CD4-positive, CD25-positive, alpha-beta regulatory T cell (primary cell): ENCODE measurements around the gene THAP5. TPM values are rescaled to one million over a fixed set of nuclear protein-coding genes. Genes with fewer than 3 reads are reported as not detected.
"Not testable (repeated sequence)": the region's sequence is repeated elsewhere in the genome, so short reads cannot be mapped to it uniquely, and the experiment has no call there.

Source experiments
- ATAC-seq, 2 donors: fragments of 150-1000 bp; cut with Tn5 transposase; one replicate each; pipeline ENCODE4 v1.10.0; 2021; ENCODE audit warnings: low read depth in 2 of 2, moderate number of reproducible peaks in 2 of 2, moderate library complexity in 1 of 2
- DNase-seq, 3 donors: peaks; one replicate each; pipeline versions ENCODE4 v3.0.0 to v3.0.0-alpha.2; 2012 to 2022; ENCODE audit warnings: mixed read lengths in 1 of 3
- H3K27ac ChIP-seq: one replicate; pipeline ENCODE4 v1.7.0; 2013; ENCODE audit warnings: mild to moderate bottlenecking, low read length; ENCODE audit not compliant: insufficient read depth, poor library complexity, severe bottlenecking
- H3K27me3 ChIP-seq: one replicate; pipeline ENCODE4 v1.7.0; 2013; ENCODE audit warnings: low read length; ENCODE audit not compliant: control insufficient read depth, insufficient read depth
- H3K36me3 ChIP-seq: one replicate; pipeline ENCODE4 v1.7.0; 2013; ENCODE audit warnings: mild to moderate bottlenecking, low read length, moderate library complexity; ENCODE audit not compliant: control insufficient read depth, insufficient read depth
- H3K4me1 ChIP-seq: 2 replicates; pipeline ENCODE4 v1.7.0; 2013; ENCODE audit warnings: mild to moderate bottlenecking, low read length; ENCODE audit not compliant: insufficient read depth, control insufficient read depth, poor library complexity, severe bottlenecking
- H3K4me3 ChIP-seq: one replicate; pipeline ENCODE4 v1.7.0; 2013; ENCODE audit warnings: low read depth, mild to moderate bottlenecking, low read length, moderate library complexity
- H3K9me3 ChIP-seq, 2 experiments: 1 replicate in 1 of 2; 2 replicates in 1 of 2; pipeline ENCODE4 v1.7.0; 2013; ENCODE audit warnings: low read length in 2 of 2, mild to moderate bottlenecking in 1 of 2, moderate library complexity in 1 of 2; ENCODE audit not compliant: control insufficient read depth in 2 of 2
- H3K27ac Mint-ChIP-seq, 3 donors: one replicate each; pipeline ENCODE4 v1.8.0; 2020 to 2022; ENCODE audit warnings: mild to moderate bottlenecking in 3 of 3, mixed read lengths in 3 of 3, moderate library complexity in 2 of 3
- H3K27me3 Mint-ChIP-seq: one replicate; pipeline ENCODE4 v1.8.0; 2022; ENCODE audit warnings: mild to moderate bottlenecking, mixed read lengths
- H3K36me3 Mint-ChIP-seq: one replicate; pipeline ENCODE4 v1.8.0; 2020; ENCODE audit warnings: mixed read lengths
- H3K4me1 Mint-ChIP-seq, 4 donors: one replicate each; pipeline ENCODE4 v1.8.0; 2020 to 2022; ENCODE audit warnings: mixed read lengths in 4 of 4, mild to moderate bottlenecking in 1 of 4
- H3K4me3 Mint-ChIP-seq, 4 donors: one replicate each; pipeline ENCODE4 v1.8.0; 2020 to 2022; ENCODE audit warnings: mild to moderate bottlenecking in 4 of 4, mixed read lengths in 4 of 4, moderate library complexity in 3 of 4
- H3K9me3 Mint-ChIP-seq, 7 donors: one replicate each; pipeline ENCODE4 v1.8.0; 2020 to 2022; ENCODE audit warnings: mixed read lengths in 7 of 7, mild to moderate bottlenecking in 3 of 7, moderate library complexity in 2 of 7
- polyA plus RNA-seq, 4 donors: library from polyadenylated mRNA; unstranded; fragments of 300-500 nt; fragmentation: Illumina TruSeq; gene quantifications; one replicate each; pipeline ENCODE4 v1.2.3, GENCODE V29; 2021
- total RNA-seq: library from RNA; stranded (reverse); gene quantifications from one replicate; pipeline ENCODE4 v1.2.3, GENCODE V29; 2022

The THAP5 gene
- total and polyA plus RNA-seq, 5 donors from 2014 or later = 11.3 to 33.7 (median 20.2) TPM

DNA sequence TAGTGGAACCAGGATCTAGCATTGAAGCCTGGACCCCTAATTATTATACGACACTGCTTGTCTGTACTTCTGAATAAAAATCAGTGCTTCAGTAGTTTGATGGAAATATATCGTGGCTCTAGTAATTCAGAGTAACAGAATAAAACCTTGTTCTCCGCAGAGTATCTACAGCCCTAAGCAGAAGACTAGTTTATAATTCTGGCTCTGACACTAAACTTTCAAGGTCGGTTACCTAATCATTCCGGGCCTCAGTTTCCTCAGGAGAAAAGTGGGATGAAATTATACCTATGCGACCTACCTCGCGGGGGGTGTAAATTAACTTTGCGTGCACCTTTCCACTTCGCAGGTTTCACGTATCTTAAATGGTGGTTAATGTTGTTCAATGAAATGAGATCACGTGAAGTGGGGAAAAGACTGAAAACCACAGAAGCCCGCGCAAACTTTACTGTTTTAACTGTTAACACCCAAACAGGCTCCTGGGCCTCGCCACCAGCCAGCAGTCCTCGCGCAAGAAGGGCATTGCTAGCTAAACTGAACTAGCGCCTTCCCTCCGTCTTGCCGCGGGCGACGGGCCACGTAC lies 615 bp downstream of the THAP5 start:
- Mint-ChIP-seq H3K4me1 (peaks cover 23 to 67% (median 41%) of the 10 kb centered on the region in 4 donors), H3K4me3 (peak overlapping the region; percentile 96 to 99 (median 96)), H3K27ac (peak overlapping the region; percentile 98 to 100 (median 100)), H3K27me3 (peaks cover 7% of the 10 kb centered on the region), H3K36me3 (peaks cover 27% of the 10 kb centered on the region), H3K9me3 (peaks cover 0 to 6% (median 0%) of the 10 kb centered on the region in 7 donors)
- Histone ChIP-seq H3K27ac (peak overlapping the region; percentile 100), H3K36me3 (peaks cover 30% of the 10 kb centered on the region), H3K9me3 (no peaks in the 10 kb centered on the region), H3K27me3 (no peaks in the 10 kb centered on the region), H3K4me3 (peak overlapping the region; percentile 88), H3K4me1 (peaks cover 40% of the 10 kb centered on the region)
- ATAC-seq (no peak), DNase-seq (peak in 1 of 3 donors; percentile 81)

DNA sequence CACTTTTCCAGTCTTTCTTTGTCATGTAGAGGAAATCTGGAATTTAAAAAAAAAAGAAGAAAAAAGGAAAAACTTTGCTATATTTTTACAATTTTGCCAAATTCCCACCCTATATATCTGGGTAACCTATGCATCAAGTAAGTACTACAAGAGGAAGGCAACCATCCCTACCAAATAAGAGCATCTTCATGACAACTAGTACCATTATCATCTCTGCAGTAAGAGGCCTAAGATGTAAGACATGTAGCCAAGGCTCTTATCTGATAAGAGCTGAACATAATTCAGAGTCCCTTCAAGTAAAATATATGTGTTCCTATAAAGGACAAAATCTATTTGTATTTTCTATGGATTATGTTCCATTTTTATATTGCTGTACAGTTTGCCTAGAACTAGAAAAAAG lies 3.5 kb downstream of the THAP5 start:
- peaks cover 27% of the 10 kb centered on the region for H3K4me1 ChIP-seq
- peak overlapping the region in 1 of 4 donors; percentile 44 for H3K4me3 Mint-ChIP-seq
- ATAC-seq (no peak), DNase-seq (no peak)
- H3K9me3 ChIP-seq = no peaks in the 10 kb centered on the region
- H3K27me3 Mint-ChIP-seq = peaks cover 7% of the 10 kb centered on the region
- peaks cover 0 to 12% (median 0%) of the 10 kb centered on the region in 7 donors for H3K9me3 Mint-ChIP-seq
- peaks cover 20% of the 10 kb centered on the region for H3K36me3 ChIP-seq
- H3K27ac ChIP-seq = no peak overlapping the region
- H3K27ac Mint-ChIP-seq = peak overlapping the region in 1 of 3 donors; percentile 87
- peaks cover 9 to 43% (median 27%) of the 10 kb centered on the region in 4 donors for H3K4me1 Mint-ChIP-seq
- H3K27me3 ChIP-seq = no peaks in the 10 kb centered on the region
- no peak overlapping the region for H3K4me3 ChIP-seq
- peaks cover 22% of the 10 kb centered on the region for H3K36me3 Mint-ChIP-seq

DNA sequence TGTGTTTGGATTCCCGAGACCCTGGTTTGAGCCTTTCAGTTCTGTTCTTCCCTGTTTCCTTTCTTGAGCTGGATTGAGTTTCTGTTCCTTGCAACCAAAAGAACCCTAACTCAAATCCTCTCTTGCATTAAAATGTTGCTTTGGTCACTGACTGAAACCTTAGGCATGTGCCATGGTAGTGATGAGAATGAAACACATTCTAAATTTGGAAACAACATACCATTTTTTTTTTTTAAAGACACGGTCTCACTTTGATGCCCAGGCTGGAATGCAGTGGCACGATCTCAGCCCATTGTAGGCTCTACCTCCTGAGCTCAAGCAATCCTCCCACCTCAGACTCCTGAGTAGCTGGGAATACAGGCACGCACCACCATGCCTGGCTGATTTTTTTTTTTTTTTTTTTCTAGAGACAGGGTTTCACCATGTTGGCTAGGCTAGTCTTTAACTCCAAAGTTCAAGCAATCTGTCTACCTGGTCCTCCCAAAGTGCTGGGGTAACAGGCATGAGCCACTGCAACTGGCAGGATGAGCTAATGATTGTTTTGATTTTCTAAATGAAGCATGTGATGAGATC lies 8.4 kb downstream of the THAP5 start:
- H3K9me3 Mint-ChIP-seq = peaks cover 0 to 41% (median 11%) of the 10 kb centered on the region in 7 donors
- Histone ChIP-seq H3K27ac (no peak overlapping the region), H3K4me3 (no peak overlapping the region), H3K9me3 (peaks cover 21 to 22% of the 10 kb centered on the region in 2 experiments), H3K27me3 (no peaks in the 10 kb centered on the region), H3K4me1 (no peaks in the 10 kb centered on the region), H3K36me3 (peaks cover 17% of the 10 kb centered on the region)
- DNase-seq (no peak), ATAC-seq (no peak)
- H3K4me3 Mint-ChIP-seq = peak overlapping the region in 1 of 4 donors; percentile 31
- H3K36me3 Mint-ChIP-seq = peaks cover 37% of the 10 kb centered on the region
- H3K4me1 Mint-ChIP-seq = peaks cover 2 to 18% (median 9%) of the 10 kb centered on the region in 4 donors
- H3K27me3 Mint-ChIP-seq = no peaks in the 10 kb centered on the region
- no peak overlapping the region for H3K27ac Mint-ChIP-seq

DNA sequence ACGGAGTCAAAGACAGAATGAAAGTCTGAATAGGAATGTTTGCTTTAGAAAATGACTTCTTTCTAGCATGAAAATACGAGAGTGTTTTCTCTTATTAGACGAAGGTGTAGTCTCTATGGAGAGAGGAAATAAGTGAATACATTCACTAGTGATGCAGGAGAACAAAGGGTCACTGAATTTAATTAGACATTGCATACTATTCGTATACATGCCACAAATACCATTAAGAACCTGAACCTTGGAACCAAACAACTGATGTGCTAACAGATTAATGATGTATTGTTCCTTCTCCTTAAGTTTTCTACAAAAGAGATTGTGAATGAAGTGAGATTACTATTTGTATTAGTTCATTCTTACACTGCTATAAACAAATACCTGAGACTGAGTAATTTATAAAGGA lies 10.3 kb downstream of the THAP5 start:
- H3K27ac Mint-ChIP-seq = no peak overlapping the region
- H3K36me3 ChIP-seq = peaks cover 2% of the 10 kb centered on the region
- H3K27ac ChIP-seq = no peak overlapping the region
- no peaks in the 10 kb centered on the region for H3K27me3 Mint-ChIP-seq
- no peak for DNase-seq
- H3K4me3 Mint-ChIP-seq = no peak overlapping the region
- no peak for ATAC-seq
- no peak overlapping the region for H3K4me3 ChIP-seq
- H3K4me1 ChIP-seq = no peaks in the 10 kb centered on the region
- peaks cover 24% of the 10 kb centered on the region for H3K36me3 Mint-ChIP-seq
- peaks cover 2 to 17% (median 4%) of the 10 kb centered on the region in 4 donors for H3K4me1 Mint-ChIP-seq
- H3K9me3 Mint-ChIP-seq = peaks cover 0 to 39% (median 11%) of the 10 kb centered on the region in 7 donors
- H3K27me3 ChIP-seq = no peaks in the 10 kb centered on the region
- peaks cover 21 to 22% of the 10 kb centered on the region in 2 experiments for H3K9me3 ChIP-seq

DNA sequence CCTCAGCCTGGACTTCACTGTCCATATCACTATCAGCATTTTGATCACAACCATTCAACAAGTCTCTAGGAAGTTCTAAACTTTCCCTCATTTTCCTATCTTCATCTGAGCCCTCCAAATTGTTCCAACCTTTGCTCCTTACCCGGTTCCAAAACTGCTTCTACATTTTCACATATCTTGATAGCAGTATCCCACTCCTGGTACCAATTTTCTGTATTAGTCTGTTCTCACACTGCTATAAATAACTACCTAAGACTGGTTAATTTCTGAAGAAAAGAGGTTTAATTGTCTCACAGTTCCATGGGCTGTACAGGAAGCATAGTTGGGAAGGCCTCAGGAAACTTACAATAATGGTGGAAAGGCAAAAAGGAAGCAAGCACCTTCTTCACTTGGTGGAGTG lies 11.9 kb downstream of the THAP5 start:
- H3K27me3 Mint-ChIP-seq = no peaks in the 10 kb centered on the region
- H3K27ac Mint-ChIP-seq = no peak overlapping the region
- ATAC-seq = no peak
- peaks cover 23% of the 10 kb centered on the region for H3K36me3 Mint-ChIP-seq
- Histone ChIP-seq H3K36me3 (no peaks in the 10 kb centered on the region), H3K4me3 (no peak overlapping the region), H3K27ac (no peak overlapping the region), H3K27me3 (no peaks in the 10 kb centered on the region), H3K4me1 (no peaks in the 10 kb centered on the region), H3K9me3 (peaks cover 22 to 23% of the 10 kb centered on the region in 2 experiments)
- DNase-seq = no peak
- peaks cover 0 to 39% (median 11%) of the 10 kb centered on the region in 7 donors for H3K9me3 Mint-ChIP-seq
- H3K4me3 Mint-ChIP-seq = no peak overlapping the region
- peaks cover 2 to 9% (median 4%) of the 10 kb centered on the region in 4 donors for H3K4me1 Mint-ChIP-seq

DNA sequence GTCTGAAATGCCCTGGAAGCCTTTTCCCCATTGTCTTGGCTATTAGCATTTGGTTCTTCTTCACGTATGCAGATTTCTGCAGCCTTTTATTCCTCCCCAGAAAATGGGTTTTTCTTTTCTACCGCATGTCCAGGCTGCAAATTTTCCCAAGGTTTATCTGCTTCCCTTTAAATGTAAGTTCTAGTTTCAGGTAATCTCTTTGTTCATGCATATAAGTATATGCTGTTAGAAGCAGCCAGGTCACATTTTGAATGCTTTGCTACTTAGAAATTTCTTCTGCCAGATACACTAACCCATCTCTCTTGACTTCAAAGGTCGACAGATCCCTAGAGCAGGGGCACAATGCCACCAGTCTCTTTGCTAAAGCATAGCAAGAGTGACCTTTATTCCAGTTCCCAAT lies 12.3 kb downstream of the THAP5 start:
- DNase-seq = no peak
- Histone ChIP-seq H3K9me3 (peaks cover 22 to 23% of the 10 kb centered on the region in 2 experiments), H3K36me3 (no peaks in the 10 kb centered on the region), H3K4me1 (no peaks in the 10 kb centered on the region), H3K27ac (no peak overlapping the region), H3K4me3 (no peak overlapping the region), H3K27me3 (no peaks in the 10 kb centered on the region)
- no peak for ATAC-seq
- H3K27me3 Mint-ChIP-seq = no peaks in the 10 kb centered on the region
- peaks cover 0 to 39% (median 11%) of the 10 kb centered on the region in 7 donors for H3K9me3 Mint-ChIP-seq
- H3K4me3 Mint-ChIP-seq = no peak overlapping the region
- no peak overlapping the region for H3K27ac Mint-ChIP-seq
- H3K4me1 Mint-ChIP-seq = peaks cover 2 to 9% (median 4%) of the 10 kb centered on the region in 4 donors
- peaks cover 23% of the 10 kb centered on the region for H3K36me3 Mint-ChIP-seq

DNA sequence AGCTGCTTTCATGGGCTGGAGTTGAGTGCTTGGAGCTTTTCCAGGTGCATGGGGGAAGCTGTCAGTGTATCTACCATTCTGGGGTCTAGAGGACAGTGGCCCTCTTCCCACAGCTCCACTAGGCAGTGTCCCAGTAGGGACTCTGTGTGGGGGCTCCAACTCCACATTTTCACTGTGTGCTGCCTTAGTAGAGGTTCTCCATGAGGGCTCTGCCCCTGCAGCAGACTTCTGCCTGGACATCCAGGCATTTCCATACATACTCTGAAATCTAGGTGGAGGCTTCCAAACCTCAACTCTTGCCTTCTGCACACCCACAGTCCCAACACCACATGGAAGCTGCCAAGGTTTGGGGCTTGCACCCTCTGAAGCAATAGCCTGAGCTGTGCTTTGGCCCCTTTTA lies 12.8 kb downstream of the THAP5 start:
- peaks cover 22 to 23% of the 10 kb centered on the region in 2 experiments for H3K9me3 ChIP-seq
- Mint-ChIP-seq H3K9me3 (peaks cover 0 to 38% (median 11%) of the 10 kb centered on the region in 7 donors), H3K36me3 (peaks cover 22% of the 10 kb centered on the region)
- H3K27ac Mint-ChIP-seq, H3K4me3 ChIP-seq, H3K4me1 ChIP-seq, H3K27me3 Mint-ChIP-seq, H3K4me3 Mint-ChIP-seq, ATAC-seq, H3K27me3 ChIP-seq, H3K4me1 Mint-ChIP-seq, DNase-seq, H3K36me3 ChIP-seq, H3K27ac ChIP-seq: not testable (repeated sequence)
